NCI-H82 (cell line): Measurements from ENCODE around the gene C9orf152.
"Not testable (repeated sequence)": the region's sequence is repeated elsewhere in the genome, so short reads cannot be mapped to it uniquely, and the experiment has no call there.

Experiments
- DNase-seq: peaks from one replicate; lab custom pipeline; 2025; lab: John Stamatoyannopoulos, UW

Gene C9orf152, protein sequence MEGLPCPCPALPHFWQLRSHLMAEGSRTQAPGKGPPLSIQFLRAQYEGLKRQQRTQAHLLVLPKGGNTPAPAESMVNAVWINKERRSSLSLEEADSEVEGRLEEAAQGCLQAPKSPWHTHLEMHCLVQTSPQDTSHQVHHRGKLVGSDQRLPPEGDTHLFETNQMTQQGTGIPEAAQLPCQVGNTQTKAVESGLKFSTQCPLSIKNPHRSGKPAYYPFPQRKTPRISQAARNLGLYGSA

DNA sequence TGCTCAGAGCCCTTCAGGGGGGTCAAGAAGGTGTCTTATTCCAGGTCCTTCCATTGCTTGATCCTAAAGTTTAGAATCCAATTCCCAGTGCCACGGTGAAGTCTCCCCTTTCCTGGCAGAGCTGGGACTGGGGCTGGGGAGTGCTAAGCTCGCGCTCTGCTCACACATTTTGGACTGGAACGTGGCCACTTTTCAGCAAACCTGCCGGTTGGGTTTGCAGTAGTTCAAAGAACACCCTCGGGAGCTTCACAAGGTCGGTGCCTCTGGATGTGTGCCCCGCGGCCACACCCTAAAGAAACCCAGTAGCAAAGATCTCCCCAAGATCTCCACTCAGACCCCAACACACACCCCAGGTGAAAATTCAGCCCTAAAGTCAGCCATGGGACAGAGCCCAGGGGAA lies at the start of gene C9orf152:
Gene C9orf152, minus strand, starts transcription at position 129 of the 400 bp plus-strand sequence. CDS start 580 bp downstream, outside the sequence.
- no peak for DNase-seq

DNA sequence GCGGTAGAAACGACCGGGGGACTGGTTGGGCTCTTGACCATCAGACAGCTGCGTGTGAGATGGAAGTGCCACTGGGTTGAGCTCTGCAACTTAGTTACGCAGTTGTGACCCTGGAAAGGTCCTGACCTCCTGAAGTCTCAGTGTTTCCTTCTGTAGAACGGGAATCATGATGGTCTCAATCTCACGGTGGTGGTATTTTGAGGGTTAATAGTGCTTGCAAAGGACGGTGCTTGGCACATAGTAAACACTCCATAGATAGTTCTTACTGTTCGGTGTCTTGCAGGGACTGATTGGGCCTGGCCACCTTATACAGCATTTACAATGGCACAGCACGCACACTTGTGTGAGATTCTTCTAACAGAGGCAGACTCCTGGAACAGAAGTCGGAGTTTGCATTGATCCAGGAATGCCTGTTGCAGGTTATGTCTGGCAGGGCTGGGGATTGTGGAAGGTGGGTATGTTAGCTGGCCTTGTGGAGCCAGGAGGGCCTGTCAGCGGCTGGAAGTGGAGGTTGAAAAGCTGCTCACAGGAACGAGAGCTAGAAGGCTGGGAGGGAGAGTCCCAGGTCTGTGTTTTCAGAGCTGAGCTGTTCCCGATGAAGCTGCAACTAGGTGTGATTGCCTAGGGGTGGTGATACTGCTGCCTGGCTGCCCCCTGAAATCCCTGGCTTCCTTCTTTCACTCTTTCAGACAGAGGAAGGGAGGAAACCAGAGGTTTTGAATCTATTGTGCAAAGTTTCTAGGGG lies 49.3 kb upstream of the C9orf152 start:
- DNase-seq = no peak

DNA sequence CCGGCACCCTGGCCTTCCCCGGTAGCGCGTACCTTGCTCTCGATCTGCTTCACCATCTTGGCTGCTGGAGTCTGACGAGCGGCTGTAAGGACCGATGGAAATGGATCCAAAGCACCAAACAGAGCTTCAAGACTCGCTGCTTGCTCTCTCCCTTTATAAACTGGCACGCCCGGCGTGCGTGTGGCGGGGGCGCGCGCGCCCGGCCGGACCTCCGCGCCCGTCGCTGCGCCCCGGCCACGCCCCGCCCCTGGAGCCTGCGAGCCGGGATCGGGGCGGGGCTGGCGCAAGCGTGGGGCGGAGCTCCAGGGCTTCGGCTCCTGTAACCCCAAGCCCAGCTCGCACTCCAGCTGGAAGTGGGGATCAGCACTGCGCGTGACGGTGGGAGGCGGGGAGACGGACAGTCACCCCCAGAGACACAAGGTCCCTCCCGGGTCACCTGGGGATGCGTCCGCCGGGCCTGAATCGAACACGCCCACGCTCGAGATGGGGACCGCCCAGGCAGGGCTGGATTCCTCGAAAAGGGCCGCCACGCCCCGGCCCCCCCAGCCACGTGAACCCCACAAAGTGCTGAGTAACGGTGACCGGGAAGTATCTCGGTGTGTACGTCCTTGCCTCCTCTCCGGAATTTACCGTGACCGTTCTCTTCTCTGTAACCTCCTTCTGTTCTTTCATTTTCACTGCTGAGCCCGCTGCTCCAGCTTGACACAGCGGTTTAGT lies 48.6 kb upstream of the C9orf152 start, which contains the start of gene TXN:
Gene TXN, minus strand, starts transcription at position 128 of the 717 bp plus-strand sequence. Its CDS starts 72 bp downstream, at position 56.
- peak; percentile 82 for DNase-seq

DNA sequence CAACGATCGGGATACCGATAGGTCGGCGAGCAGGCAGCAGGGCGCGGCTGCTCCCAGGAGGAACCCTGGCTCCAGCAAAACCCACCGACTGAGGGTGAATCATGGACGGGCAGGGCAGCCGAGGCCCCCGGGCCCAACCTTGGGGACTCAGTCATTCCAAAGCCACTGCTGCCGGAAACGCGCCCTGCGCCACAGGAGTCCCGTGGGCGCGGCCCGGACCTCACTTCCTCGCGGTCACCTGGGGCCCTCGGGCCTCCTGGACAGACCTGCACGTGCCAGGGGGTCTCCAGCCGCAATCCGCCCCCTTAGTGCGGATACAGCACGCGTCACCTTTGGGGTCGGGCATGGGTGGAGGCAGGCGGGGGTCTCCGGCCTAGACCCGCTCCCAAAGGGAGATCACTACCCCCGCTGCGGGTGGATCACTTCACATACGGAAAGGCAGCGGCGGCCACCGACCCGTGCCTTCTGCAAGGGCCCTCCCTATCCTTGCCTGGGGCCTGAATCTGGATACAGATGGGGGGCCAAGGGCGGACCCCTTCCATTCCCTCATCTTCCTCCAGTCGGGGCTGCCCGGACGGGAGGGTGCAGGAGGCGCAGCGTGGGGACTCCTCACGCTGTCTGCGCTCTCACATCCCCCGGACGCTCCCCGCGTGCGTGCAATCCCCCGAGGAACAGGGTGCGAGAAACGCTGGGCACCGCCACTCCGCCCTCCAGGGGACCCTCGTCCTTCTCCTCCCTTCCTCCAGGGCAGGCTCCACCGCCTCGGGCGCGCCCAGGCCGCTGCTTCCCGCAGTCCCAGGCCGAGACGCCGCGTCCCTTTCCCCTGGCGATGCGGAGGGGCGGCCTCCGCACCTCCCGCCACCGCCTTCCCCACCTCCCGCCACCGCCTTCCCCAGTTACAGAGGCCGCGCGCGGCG lies 47.8 kb upstream of the C9orf152 start:
- DNase-seq = peak; percentile 46

DNA sequence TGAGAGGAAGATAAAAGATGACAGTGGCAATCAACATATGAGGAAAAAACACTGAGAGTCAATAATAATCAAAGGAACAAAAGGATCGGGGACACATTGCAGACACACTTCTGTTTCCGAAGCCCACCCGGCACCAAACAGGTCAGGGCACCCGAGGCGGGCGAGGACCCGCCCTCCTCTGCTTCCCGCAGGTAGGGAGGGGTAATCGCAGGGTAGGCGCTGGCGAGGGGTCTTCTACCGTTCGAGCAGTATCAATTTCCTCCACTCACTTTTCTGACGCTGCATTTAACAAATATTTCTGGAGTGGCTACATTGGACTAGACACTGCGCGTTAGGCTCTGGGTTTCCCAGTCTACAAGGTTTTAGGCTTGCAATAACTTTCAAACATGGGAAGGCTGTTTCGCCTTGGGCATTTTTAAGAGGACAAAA lies 47.1 kb upstream of the C9orf152 start:
- peak; percentile 41 for DNase-seq

DNA sequence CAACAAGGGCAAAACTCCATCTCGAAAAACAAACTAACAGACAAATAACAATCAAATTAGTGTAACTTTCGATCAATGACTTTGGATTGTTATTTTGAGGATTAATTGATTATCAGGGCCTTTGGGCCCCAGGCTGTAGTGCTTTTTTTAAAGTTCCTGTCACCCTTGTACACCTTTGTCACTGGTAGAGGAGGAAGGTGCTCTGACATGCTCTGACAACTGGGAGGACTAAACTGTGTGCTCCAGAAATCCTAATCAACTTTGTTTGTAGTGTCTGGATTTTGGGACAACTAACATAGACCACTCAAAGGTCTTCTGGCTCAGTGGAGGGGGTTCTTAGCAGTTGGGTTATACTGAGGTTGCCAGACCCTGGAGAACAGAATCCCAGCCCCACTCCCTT lies 46.5 kb upstream of the C9orf152 start:
- no peak for DNase-seq

DNA sequence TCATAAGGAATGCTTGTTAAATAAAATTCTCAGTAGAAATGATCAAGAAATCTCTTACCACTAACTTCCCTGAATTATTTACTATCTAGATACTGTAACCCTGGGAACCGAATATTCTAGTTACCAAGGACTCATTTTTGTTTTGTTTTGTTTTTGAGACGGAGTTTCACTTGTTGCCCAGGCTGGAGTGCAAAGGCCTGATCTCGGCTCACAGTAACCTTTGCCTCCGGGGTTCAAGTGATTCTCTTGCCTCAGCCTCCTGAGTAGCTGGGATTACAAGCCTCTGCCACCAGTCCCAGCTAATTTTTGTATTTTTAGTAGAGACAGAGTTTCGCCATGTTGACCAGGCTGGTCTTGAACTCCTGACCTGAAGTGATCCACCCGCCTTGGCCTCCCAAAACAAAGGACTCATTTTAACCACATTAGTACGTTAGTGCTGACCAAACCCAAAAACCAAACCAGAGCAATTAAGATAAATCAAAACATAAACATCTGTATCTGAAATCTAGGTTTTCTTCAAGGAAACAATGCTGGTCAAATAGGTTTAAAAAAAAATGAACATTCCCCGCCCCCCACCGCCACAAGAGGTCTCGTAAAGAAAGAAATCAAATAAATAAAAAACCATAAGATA lies 44.7 kb upstream of the C9orf152 start:
- DNase-seq = no peak

DNA sequence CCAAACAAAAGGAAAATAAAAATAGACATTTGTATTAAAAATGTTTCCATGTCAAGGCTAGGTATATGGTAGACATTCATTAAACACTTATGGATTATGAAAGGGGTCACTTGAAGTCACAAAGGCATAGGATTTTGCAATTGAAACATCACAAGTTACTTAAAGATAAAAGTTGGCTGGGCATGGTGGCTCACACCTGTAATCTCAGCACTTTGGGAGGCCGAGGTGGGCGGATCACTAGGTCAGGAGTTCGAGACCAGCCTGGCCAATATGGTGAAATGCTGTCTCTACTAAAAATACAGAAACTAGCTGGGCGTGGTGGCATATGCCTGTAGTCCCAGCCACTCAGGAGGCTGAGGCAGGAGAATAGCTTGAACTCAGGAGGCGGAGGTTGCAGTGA lies 43.8 kb upstream of the C9orf152 start:
- DNase-seq = not testable (repeated sequence)

DNA sequence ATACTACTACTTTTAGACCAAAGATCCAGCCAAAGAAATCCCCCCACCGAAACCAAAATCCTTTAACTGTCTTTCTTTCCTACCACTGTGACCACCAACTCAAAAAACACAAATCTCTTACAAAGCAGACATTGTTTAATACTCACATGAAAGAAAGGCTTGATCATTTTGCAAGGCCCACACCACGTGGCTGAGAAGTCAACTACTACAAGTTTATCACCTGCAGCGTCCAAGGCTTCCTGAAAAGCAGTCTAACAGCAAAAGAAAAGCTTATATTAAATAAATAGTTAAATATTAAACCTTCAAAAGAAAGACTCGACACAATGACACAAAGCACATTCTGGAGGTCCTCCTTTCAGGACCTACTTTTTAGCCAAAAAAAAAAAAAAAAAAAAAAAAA lies 43.3 kb upstream of the C9orf152 start:
- no peak for DNase-seq

DNA sequence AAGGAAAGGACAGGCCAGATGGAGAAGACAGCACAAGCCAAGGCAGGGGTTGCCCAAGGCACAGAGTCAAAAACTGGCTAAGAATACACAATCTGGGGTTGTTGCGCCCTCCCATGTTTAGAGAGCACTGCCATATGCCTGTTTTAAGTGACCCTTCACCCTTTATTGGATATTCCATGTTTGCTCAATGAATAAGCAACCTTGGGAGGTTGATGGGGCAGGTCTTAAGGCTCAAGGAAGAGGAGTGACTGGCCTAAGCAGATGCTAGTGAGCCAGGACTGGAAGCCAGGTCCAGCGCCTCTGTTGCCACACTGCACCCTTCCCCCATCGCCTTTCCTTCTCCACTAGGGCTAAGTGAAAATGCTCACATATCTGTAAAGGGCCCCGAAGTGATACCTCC lies 41.6 kb upstream of the C9orf152 start:
- no peak for DNase-seq

DNA sequence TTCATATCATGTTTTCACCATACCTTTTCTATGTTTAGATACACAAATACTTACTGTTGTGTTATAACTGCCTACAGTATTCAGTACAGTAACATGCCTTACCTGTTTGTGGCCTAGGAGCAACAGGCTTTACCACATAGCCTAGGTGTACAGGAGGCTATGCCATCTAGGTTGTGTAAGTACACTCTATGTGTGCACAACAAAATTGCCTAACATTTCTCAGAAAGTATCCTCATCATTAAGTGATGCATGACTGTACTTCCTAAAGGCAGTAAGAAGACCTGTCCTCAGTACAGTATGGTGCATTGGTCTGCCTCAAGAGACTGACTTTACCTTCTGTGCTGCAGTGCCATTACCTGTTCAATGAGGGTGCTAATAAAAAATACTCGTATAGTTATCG lies 40.4 kb upstream of the C9orf152 start:
- no peak for DNase-seq

DNA sequence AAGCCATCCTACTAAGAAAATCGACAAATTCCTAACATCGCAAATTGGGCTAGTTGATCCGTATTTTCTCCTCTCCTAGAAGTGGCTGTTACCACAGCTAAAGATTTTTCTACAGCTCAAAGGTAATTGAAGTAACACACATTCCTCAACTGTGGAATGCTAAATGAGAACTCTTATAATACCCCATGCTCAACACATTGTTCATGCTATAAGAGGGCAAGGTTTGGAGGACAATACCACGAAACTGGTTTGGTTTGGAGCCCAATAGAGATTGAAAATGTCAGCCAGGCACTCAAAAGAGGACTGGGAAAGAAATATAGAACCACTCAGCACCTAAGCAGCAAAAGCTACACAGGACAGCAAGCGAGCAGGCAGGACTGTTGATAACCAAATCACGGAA lies 38.3 kb upstream of the C9orf152 start:
- DNase-seq = no peak

DNA sequence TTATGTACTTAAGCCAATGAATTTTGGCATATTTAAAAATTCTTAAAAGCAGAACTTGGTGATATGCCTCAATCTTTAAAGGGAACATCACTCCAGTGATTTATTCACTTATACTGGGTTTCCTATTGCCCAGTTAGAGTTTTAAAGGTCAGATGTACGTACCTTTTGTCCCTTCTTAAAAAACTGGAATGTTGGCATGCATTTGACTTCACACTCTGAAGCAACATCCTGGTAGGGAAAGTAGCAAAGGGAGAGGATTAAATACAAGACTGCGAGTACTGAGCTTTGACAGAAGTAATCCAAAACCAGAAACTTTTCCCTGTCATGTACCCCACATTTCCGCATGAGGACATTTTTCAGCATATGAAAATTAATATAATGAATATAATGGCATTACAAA lies 36.7 kb upstream of the C9orf152 start:
- DNase-seq = no peak

DNA sequence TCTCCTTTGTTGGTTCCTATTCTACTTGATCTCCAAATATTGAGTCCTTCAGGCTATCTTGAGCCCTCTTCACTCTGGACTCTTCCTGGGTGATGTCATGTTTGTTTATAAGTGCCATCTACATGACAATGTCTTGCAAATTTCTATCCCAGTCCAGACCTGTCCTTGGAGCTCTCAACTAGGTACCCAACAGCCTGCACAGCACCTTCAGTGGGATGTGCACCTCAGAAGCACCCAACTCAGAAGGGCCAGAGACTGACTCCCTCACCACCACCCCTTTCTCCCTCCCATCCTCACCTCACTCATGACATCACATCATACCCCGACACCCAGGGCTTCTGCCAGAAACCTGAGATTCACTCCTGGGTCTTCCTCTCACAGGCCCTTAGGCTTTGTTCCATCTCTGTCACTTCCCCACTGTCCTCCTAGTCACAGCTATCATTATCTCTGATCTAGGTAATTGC lies 33.9 kb upstream of the C9orf152 start:
- DNase-seq = no peak

DNA sequence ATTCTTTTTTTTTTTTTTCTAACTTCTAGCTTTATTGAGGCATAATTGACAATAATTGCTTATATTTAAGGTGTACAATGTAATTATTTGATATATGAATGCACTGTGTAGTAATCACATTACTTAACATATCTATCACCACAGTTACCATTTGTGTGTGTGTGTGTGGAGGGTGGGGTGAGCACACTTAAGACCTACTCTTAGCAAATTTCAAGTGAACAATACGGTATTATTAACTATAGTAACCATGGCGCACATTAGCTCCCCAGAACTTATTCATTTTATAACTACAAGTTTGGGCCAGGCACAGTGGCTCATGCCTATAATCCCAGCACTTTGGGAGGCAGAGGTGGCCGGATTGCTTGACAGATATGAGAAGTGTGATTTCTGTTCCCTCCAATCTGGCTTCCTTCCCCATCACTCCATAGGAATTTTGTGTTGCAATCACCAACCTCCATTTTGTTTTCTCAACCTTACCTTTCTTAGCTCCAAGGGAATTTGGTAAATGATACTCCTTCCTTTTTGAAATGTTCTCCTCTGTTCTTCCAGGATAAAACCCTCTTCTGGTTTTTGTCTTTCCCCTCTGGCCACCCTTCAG lies 33.4 kb upstream of the C9orf152 start:
- no peak for DNase-seq

DNA sequence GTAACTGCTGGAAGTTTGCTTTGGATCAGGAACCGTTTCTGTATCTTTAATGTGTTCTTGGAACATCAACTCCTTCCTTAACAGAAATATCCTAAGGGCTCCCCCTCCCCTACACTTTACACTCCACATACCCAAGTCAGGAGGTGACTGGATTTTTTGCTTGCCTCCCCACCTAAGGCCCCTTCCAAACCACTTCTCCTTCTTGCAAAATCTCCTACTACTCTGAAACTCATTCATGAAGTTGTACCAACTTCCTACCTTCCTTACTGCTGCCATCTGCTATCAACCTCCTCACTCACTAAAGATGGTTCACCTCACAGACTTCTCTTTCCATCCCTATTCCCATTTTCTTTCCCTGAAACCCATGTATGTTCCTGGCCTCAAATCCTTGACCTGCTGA lies 32.2 kb upstream of the C9orf152 start:
- no peak for DNase-seq

DNA sequence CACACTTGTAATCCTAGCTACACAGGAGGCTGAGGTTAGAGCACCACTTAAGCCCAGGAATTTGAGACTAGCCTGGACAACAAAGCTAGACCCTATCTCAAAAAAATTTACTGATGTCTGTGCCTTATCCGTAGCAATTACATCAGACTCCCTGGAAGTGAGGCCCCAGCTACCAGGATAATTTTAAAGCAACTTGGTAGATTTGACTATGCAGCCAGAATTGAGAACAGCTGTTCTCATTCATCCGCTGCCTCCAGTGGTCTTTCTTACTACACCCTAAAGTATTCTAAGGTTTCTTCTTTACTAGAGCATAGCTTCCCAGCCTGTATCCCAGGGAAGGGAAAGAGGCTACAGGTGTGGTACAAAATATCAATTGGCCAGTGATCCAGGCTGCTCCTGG lies 20.4 kb upstream of the C9orf152 start:
- no peak for DNase-seq

DNA sequence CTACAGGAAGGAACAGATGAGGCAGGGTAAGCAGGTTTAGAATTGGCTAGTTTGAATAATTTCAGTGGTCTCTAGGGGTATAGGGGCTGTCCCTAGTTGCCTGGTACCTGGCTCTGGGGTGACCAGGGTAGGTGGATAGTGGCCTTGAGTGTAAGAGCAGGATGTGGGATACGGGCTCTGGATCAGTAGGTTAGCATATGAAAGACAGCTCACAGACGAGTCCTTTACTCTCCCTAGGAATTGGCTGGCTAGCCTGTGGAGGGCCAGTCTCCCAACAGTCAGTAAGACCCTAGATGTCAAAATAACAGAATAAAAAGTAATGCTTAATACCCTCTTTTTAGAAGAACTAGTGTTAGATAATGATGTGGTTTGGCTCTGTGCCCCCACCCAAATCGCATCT lies 16.6 kb upstream of the C9orf152 start:
- DNase-seq = no peak

DNA sequence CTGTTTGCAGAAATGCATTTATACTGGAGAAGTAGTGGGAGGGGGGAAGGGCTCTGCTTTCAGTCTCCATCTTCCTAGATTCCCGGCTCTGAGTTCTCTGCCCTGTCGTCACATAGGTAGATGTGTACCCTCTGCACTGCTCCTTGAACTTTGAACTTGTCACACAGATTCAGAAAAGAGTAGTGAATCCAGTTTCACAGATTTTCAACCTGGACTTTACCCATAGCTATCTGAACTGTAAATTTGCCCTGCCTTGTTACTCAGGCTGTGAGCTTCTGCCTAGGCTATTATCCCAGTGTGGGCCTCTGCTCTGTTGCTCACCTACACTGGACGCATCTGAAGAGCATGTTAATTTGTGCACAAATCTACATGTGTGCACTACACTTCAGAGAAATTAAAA lies 12.8 kb upstream of the C9orf152 start:
- no peak for DNase-seq

DNA sequence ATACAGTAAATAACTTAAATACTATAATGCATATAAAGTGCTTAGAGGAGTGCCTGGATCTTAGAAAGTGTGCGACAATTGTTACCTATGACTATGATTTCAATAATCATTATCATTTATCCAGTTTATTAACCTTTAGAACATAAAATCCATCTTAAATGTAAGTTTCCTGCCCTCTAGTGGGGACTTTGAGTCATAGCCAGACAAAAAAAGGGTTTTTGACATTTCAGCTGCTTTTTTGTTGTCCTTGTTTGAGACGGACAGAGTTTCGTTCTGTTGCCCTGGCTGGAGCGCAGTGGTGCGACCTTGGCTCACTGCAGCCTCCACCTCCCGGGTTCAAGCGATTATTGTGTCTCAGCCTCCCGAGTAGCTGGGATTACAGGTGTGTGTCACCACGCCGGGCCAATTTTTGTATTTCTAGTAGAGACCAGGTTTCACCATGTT lies 9.7 kb upstream of the C9orf152 start:
- peak; percentile 36 for DNase-seq
